Keratinocyte (primary cell): Measurements from ENCODE around the gene CHST13. TPM values are rescaled to one million over a fixed set of nuclear protein-coding genes. Genes with fewer than 3 reads are reported as not detected.

ENCODE experiments used
- DNase-seq: peaks from one replicate; pipeline ENCODE4 v3.0.0-alpha.2; 2011; ENCODE audit warnings: low read depth, missing footprints, low spot score
- FAIRE-seq: peaks from 2 replicates; lab custom pipeline; 2011; peaks lifted over from hg19 to GRCh38; lab: Jason Lieb, UNC
- H2AFZ ChIP-seq: 2 replicates; pipeline ENCODE4 v1.6.0; 2012; ENCODE audit warnings: low read length, control low read depth, inconsistent platforms; ENCODE audit not compliant: control insufficient read depth
- H3K27ac ChIP-seq: 2 replicates; pipeline ENCODE4 v1.5.1; 2011; ENCODE audit warnings: low read length; ENCODE audit not compliant: control insufficient read depth, insufficient read depth
- H3K27me3 ChIP-seq: 3 replicates; pipeline ENCODE4 v1.6.0; 2011; ENCODE audit warnings: low read length; ENCODE audit not compliant: control insufficient read depth, insufficient read depth; ENCODE audit errors: extremely low read depth
- H3K36me3 ChIP-seq, 2 experiments: 2 replicates in 1 of 2; 3 replicates in 1 of 2; pipeline ENCODE4 v1.5.1; 2011; ENCODE audit warnings: low read length in 2 of 2, mild to moderate bottlenecking in 1 of 2; ENCODE audit not compliant: control insufficient read depth in 2 of 2, insufficient read depth in 2 of 2; ENCODE audit errors: extremely low read depth in 1 of 2
- H3K4me1 ChIP-seq: 3 replicates; pipeline ENCODE4 v1.5.1; 2011; ENCODE audit warnings: low read length; ENCODE audit not compliant: control insufficient read depth, insufficient read depth; ENCODE audit errors: extremely low read depth
- H3K4me2 ChIP-seq: 3 replicates; pipeline ENCODE4 v1.6.0; 2011; ENCODE audit warnings: low read depth, low read length; ENCODE audit not compliant: control insufficient read depth, insufficient read depth; ENCODE audit errors: extremely low read depth
- H3K4me3 ChIP-seq, 3 experiments: fragments of 200-600 bp in 1 of 3; sonication (generic) in 1 of 3; 2 replicates in 2 of 3; 3 replicates in 1 of 3; pipeline ENCODE4 v1.5.1; 2011 to 2016; ENCODE audit warnings: low read length in 3 of 3, mild to moderate bottlenecking in 3 of 3, control low read depth in 2 of 3, inconsistent platforms in 1 of 3, low read depth in 1 of 3, mixed read lengths in 1 of 3, mixed run types in 1 of 3, moderate library complexity in 1 of 3; ENCODE audit not compliant: control insufficient read depth in 2 of 3, insufficient read depth in 2 of 3; ENCODE audit errors: extremely low read depth in 1 of 3
- H3K79me2 ChIP-seq: 2 replicates; pipeline ENCODE4 v1.6.0; 2012; ENCODE audit warnings: low read length; ENCODE audit not compliant: control insufficient read depth, insufficient read depth
- H3K9ac ChIP-seq: 3 replicates; pipeline ENCODE4 v1.6.0; 2011; ENCODE audit warnings: low read length; ENCODE audit not compliant: control insufficient read depth, insufficient read depth; ENCODE audit errors: extremely low read depth
- H3K9me1 ChIP-seq: 3 replicates; pipeline ENCODE4 v1.6.0; 2011; ENCODE audit warnings: low read length; ENCODE audit not compliant: control insufficient read depth, insufficient read depth; ENCODE audit errors: extremely low read depth
- H3K9me3 ChIP-seq: 2 replicates; pipeline ENCODE4 v1.5.1; 2012; ENCODE audit warnings: low read depth, low read length; ENCODE audit not compliant: control insufficient read depth
- H4K20me1 ChIP-seq: 3 replicates; pipeline ENCODE4 v1.6.0; 2011; ENCODE audit warnings: low read length; ENCODE audit not compliant: control insufficient read depth, insufficient read depth; ENCODE audit errors: extremely low read depth
- EZH2 ChIP-seq: IDR thresholded peaks from one replicate; pipeline ENCODE4 v1.6.1; 2012; ENCODE audit warnings: inconsistent platforms, mild to moderate bottlenecking, low read length, moderate library complexity
- dilution Hi-C: fragments of 300-500 bp; cut with MboI; formaldehyde crosslinking; loops from one replicate; pipeline ENCODE4 v1.7.0; 2020; ENCODE audit warnings: low sequenced_read_pairs; ENCODE audit not compliant: extremely low pct_ligation_motif_present
- polyA plus RNA-seq, 5 experiments: library from polyadenylated mRNA; depleted of rRNA in 3 of 5; stranded (reverse) in 3 of 5; stranded (forward) in 1 of 5; unstranded in 1 of 5; fragments of >200 nt; gene quantifications; 1 replicate in 1 of 5; 2 replicates in 3 of 5; 3 replicates in 1 of 5; pipeline versions ENCODE4 v1.2.1 to v1.2.3, GENCODE V29; 2011 to 2012; ENCODE audit warnings: missing spikeins in 2 of 5, low read depth in 1 of 5, low replicate concordance in 1 of 5
- TF ChIP-seq, protein P1 (sequence below), 3 experiments: IDR thresholded peaks in 1 of 3; conservative IDR thresholded peaks in 1 of 3; optimal IDR thresholded peaks in 1 of 3; 2 replicates in 2 of 3; 3 replicates in 1 of 3; pipeline versions ENCODE3 to v1.5.1; 2011; ENCODE audit warnings: low read length in 3 of 3, mild to moderate bottlenecking in 3 of 3, moderate library complexity in 2 of 3, control low read depth in 1 of 3, inconsistent platforms in 1 of 3; ENCODE audit not compliant: insufficient read depth in 2 of 3; ENCODE audit errors: extremely low read depth in 1 of 3

Gene CHST13
- polyA plus RNA-seq, 1 donor (not counting 4 experiments of a cell fraction or from before 2014, with no cell fraction given), result not detected

DNA sequence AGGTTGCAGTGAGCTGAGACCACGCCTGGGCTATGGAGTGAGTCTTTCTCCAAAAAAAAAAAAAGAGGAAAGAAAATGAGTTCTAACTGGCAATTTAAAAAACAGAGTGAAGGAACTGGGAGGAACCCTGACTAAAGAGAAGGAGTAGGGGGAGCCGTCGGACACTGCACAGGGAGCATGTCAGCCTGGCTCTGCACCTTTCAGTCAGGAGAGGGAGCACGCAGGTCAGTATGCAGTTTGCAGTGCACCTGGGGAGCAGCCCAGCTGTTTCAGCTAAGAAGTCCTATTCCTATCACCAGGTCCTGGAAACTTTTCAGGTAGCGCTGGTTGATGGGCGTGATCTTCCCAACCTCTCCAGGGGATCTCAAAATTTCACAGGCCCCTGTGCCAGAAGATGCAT, 33.3 kb upstream of the CHST13 start:
- no peak overlapping the region for H3K4me3 ChIP-seq
- DNase-seq, result no peak
- H3K36me3 ChIP-seq, result no peaks in the 10 kb centered on the region
- no peaks in the 10 kb centered on the region for H4K20me1 ChIP-seq
- H3K79me2 ChIP-seq, result no peaks in the 10 kb centered on the region
- H3K4me2 ChIP-seq, result no peak overlapping the region
- dilution Hi-C loops, result no loop called here
- TF ChIP-seq EZH2, result no peak
- TF ChIP-seq, protein P1, sequence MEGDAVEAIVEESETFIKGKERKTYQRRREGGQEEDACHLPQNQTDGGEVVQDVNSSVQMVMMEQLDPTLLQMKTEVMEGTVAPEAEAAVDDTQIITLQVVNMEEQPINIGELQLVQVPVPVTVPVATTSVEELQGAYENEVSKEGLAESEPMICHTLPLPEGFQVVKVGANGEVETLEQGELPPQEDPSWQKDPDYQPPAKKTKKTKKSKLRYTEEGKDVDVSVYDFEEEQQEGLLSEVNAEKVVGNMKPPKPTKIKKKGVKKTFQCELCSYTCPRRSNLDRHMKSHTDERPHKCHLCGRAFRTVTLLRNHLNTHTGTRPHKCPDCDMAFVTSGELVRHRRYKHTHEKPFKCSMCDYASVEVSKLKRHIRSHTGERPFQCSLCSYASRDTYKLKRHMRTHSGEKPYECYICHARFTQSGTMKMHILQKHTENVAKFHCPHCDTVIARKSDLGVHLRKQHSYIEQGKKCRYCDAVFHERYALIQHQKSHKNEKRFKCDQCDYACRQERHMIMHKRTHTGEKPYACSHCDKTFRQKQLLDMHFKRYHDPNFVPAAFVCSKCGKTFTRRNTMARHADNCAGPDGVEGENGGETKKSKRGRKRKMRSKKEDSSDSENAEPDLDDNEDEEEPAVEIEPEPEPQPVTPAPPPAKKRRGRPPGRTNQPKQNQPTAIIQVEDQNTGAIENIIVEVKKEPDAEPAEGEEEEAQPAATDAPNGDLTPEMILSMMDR (optimal IDR thresholded peaks at IDR 0.05 in 1 of 3, IDR thresholded peaks at IDR 0.05 in 1 of 3, conservative IDR thresholded peaks at IDR 0.05 in 1 of 3; ENCODE audit: extremely low read depth in 1 of 3, insufficient read depth in 2 of 3, low read length in 3 of 3), result peak in 2 of 3 experiments; percentile 28 to 43
- FAIRE-seq, result no peak
- H3K27ac ChIP-seq, result no peak overlapping the region
- no peak overlapping the region for H3K9ac ChIP-seq
- peaks cover 14% of the 10 kb centered on the region for H3K4me1 ChIP-seq
- no peaks in the 10 kb centered on the region for H3K9me3 ChIP-seq
- H3K27me3 ChIP-seq, result peaks cover 12% of the 10 kb centered on the region
- no peaks in the 10 kb centered on the region for H3K9me1 ChIP-seq
- H2AFZ ChIP-seq, result no peak overlapping the region

DNA sequence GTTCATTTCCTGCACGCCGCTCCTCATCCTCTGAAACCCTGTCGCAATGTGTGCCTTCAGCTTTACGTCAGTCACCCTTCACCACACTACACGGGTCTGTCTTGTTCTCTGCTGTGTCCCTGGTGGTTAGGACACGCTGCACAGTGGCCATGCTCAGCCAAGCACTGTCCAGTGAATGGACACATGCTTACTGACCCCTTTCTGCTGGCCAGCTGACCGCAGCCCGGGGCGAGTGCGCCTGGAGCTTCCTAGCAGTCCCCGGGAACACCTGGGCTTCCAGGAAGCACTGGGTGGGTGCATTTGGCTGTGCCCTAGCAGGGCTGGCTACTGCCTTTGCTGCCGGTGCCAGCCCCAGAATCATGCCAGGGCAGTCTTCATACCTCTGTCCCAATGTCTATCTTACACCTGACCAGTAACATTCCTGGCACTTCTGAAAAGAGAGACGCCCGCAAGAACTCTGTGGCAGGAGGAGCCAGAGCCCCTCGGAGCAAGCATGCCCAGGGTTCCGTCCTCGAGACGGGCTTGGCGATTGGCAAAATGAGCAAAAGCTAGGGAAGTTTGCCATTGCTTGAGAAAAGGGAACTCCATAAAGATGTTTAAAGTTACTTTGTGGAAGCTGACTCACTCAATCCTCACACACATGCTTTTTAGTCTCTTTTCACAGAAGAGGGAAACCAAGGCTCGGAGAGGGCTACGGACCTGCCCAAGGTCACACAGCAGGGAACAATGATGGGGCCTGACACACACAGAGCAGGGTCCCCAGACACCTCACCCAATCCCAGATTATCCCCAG, 32.5 kb upstream of the CHST13 start:
- H3K4me1 ChIP-seq, result peaks cover 12% of the 10 kb centered on the region
- TF ChIP-seq, protein P1 (optimal IDR thresholded peaks at IDR 0.05 in 1 of 3, IDR thresholded peaks at IDR 0.05 in 1 of 3, conservative IDR thresholded peaks at IDR 0.05 in 1 of 3; ENCODE audit: extremely low read depth in 1 of 3, insufficient read depth in 2 of 3, low read length in 3 of 3), result no peak
- TF ChIP-seq EZH2, result no peak
- DNase-seq (no peak), FAIRE-seq (no peak)
- H3K9ac ChIP-seq, result no peak overlapping the region
- no peaks in the 10 kb centered on the region for H3K9me3 ChIP-seq
- H3K4me2 ChIP-seq, result no peak overlapping the region
- no peaks in the 10 kb centered on the region for H3K36me3 ChIP-seq
- no peaks in the 10 kb centered on the region for H3K79me2 ChIP-seq
- H2AFZ ChIP-seq, result no peak overlapping the region
- no peak overlapping the region for H3K27ac ChIP-seq
- H3K27me3 ChIP-seq, result peaks cover 12% of the 10 kb centered on the region
- H3K9me1 ChIP-seq, result no peaks in the 10 kb centered on the region
- dilution Hi-C loops, result no loop called here
- no peaks in the 10 kb centered on the region for H4K20me1 ChIP-seq
- H3K4me3 ChIP-seq, result no peak overlapping the region
